WERI-Rb-1 (cell line): ENCODE results near the gene TMEM132A.

ENCODE experiments used
- DNase-seq: peaks from one replicate; pipeline ENCODE4 v3.0.0-alpha.2; 2020
- H3K27ac ChIP-seq: fragments of 250-450 bp; sonication (Bioruptor Pico); 2 replicates; pipeline ENCODE4 v1.5.1; 2020; ENCODE audit warnings: mild to moderate bottlenecking, moderate library complexity
- H3K27me3 ChIP-seq: fragments of 250-450 bp; sonication (Bioruptor Pico); 2 replicates; pipeline ENCODE4 v1.5.1; 2021; ENCODE audit warnings: mild to moderate bottlenecking, low read depth, moderate library complexity; ENCODE audit not compliant: insufficient read depth, severe bottlenecking
- H3K36me3 ChIP-seq: fragments of 250-450 bp; sonication (Bioruptor Pico); 2 replicates; pipeline ENCODE4 v1.5.1; 2020; ENCODE audit warnings: mild to moderate bottlenecking, moderate library complexity
- H3K4me3 ChIP-seq: 2 replicates; pipeline ENCODE4 v1.5.1; 2011; ENCODE audit warnings: low read depth, mild to moderate bottlenecking, control low read depth, low read length
- H3K9me3 ChIP-seq: fragments of 250-450 bp; sonication (Bioruptor Pico); 2 replicates; pipeline ENCODE4 v1.5.1; 2021; ENCODE audit warnings: mild to moderate bottlenecking, moderate library complexity; ENCODE audit not compliant: severe bottlenecking
- CTCF ChIP-seq: IDR thresholded peaks from 2 replicates; pipeline ENCODE4 v1.5.1; 2011; ENCODE audit warnings: low read depth, mild to moderate bottlenecking, control low read depth, inconsistent platforms, low read length

Gene TMEM132A

GRCh38 chr11:60947700-60948099 lies 23.4 kb downstream of the TMEM132A start:
- no peak for DNase-seq
- Histone ChIP-seq H3K27ac (no peak overlapping the region), H3K4me3 (no peak overlapping the region), H3K27me3 (no peaks in the 10 kb centered on the region), H3K36me3 (no peaks in the 10 kb centered on the region), H3K9me3 (no peaks in the 10 kb centered on the region)
- TF ChIP-seq CTCF, result no peak

DNA sequence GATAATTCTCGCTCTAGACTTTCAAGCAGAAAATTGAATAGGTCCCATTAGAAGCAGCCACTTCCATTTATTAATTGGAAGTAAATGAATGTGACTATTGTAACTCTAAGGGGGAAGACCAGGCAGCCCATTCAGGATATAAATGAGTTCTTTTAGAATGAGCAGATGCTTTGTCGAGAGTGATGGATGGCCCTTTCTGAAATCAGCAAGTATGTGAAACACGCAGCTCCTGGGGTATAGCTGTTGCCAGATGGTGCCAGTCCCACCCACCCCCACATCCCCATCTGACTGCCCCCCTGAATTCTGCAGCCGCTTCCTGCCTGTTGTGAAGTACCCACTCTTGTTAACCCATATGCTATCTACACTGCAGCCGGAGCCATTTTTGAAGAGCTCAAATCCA lies 24.0 kb downstream of the TMEM132A start:
- no peak overlapping the region for H3K27ac ChIP-seq
- no peaks in the 10 kb centered on the region for H3K36me3 ChIP-seq
- TF ChIP-seq CTCF, result no peak
- no peak for DNase-seq
- no peaks in the 10 kb centered on the region for H3K9me3 ChIP-seq
- H3K4me3 ChIP-seq, result no peak overlapping the region
- H3K27me3 ChIP-seq, result no peaks in the 10 kb centered on the region

GRCh38 chr11:60950024-60950423 lies 25.8 kb downstream of the TMEM132A start:
- no peaks in the 10 kb centered on the region for H3K36me3 ChIP-seq
- TF ChIP-seq CTCF, result no peak
- no peak overlapping the region for H3K4me3 ChIP-seq
- no peaks in the 10 kb centered on the region for H3K9me3 ChIP-seq
- DNase-seq, result no peak
- no peaks in the 10 kb centered on the region for H3K27me3 ChIP-seq
- H3K27ac ChIP-seq, result no peak overlapping the region

DNA sequence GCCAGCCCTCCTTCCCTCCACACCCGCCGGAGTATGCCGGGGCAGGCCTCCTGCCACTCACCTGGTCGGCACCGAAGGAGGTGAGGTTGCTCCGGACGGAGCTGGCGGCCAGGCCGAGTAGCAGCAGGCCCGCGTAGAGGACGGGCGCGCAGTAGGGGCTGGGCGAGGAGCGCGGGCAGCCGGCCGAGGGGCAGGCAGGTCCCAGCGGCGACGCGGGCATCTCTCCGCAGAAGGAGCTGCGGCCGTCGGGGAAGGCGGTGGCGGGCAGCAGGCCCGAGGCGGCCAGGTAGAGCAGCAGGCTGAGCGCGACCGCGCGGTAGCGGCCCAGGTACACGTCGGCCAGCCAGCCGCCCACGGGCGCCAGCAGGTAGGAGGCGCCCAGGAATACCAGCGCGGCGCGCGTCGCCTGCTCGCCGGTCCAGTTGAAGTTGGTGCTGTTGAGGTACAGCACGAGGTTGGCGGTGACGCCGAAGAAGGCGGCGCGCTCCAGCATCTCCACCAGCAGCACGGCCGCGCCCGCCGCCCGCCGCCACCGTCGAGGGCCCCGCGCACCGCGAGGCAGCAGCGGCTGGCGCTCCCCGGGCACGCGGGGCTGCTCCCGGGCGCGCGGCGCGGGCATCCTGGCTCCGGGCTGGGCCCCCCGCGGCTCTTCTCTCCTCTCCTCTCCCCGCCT lies 26.8 kb downstream of the TMEM132A start:
- H3K27me3 ChIP-seq, result no peaks in the 10 kb centered on the region
- no peak overlapping the region for H3K27ac ChIP-seq
- H3K9me3 ChIP-seq, result no peaks in the 10 kb centered on the region
- no peak overlapping the region for H3K4me3 ChIP-seq
- TF ChIP-seq CTCF, result no peak
- no peak for DNase-seq
- H3K36me3 ChIP-seq, result no peaks in the 10 kb centered on the region

DNA sequence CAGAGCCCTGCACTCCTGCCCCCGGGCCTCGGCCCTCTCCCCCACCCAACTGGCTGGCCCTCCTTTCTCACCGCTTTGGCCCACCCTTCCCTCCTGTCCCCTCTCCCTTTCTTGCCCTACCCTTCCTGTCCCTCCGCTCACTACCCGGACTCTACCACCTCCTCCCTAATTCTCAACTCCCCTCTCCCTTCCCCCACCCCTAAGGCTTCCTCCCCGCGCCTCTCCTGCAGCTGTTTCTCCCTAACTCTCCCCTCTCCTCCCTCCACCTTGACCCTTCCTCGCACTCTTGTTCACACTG lies 27.3 kb downstream of the TMEM132A start:
- DNase-seq, result no peak
- H3K27me3 ChIP-seq, result no peaks in the 10 kb centered on the region
- H3K4me3 ChIP-seq, result no peak overlapping the region
- TF ChIP-seq CTCF, result no peak
- no peaks in the 10 kb centered on the region for H3K9me3 ChIP-seq
- no peak overlapping the region for H3K27ac ChIP-seq
- no peaks in the 10 kb centered on the region for H3K36me3 ChIP-seq
